Ovary (tissue), 3 donors: Measurements from ENCODE around the gene CDIPT.

Experiments
- CTCF ChIP-seq, 3 donors: fragments of 450-650 bp in 2 of 3; fragments of 200-600 bp in 1 of 3; IDR thresholded peaks; one replicate each; pipeline versions ENCODE4 v1.5.1 to v1.8.0; 2016 to 2022; ENCODE audit warnings: antibody characterized with exemption in 3 of 3, mild to moderate bottlenecking in 1 of 3
- POLR2A ChIP-seq: fragments of 450-650 bp; IDR thresholded peaks from one replicate; pipeline ENCODE4 v1.6.1; 2017; ENCODE audit warnings: antibody characterized with exemption, mild to moderate bottlenecking, moderate library complexity
- donor health status: DM: no; HTN: no; CAD: no.

DNA sequence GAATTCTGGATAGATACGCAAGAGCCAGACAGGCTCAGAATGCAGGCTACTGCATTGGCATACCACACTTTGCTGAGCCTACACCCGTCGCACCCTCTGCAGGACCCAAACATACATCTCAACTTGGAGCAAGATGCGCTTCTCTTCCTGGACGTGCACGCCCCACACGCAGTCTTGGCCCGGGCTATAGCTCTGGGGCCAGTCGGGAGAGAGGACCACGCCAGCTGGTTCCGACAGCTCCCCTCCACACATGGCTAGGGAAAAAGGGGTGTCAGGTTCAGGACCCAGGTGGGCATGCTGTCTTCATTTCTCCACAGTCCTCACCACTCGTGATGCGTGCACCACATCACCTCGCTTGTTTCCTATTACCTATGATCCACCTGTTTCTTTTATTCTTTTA, 15.1 kb upstream of the CDIPT start:
- TF ChIP-seq CTCF (IDR thresholded peaks at IDR 0.05) (no peak), POLR2A (no peak)
